GM12878 (cell line): ENCODE measurements around the gene TBXAS1. TPM values are rescaled to one million over a fixed set of nuclear protein-coding genes. Genes with fewer than 3 reads are reported as not detected.

Experiments used
- ATAC-seq: fragments of 200-7000 bp; cut with Tn5 transposase; 3 replicates; pipeline ENCODE4 v1.9.1; 2020; ENCODE audit warnings: mild to moderate bottlenecking, moderate library complexity
- BruUV-seq: library from RNA; stranded (reverse); fragments of 400-500 nt; replicated peaks from 2 replicates; lab custom pipeline; 2021; lab: Mats Ljungman, UMichigan
- CTCF ChIA-PET: fragments of 300-600 bp; sonication (Branson Sonifier 250); formaldehyde crosslinking; extraction: SDS; loops from one replicate; lab custom pipeline; 2021; ENCODE audit warnings: inconsistent platforms; lab: Yijun Ruan, JAX
- POLR2A ChIA-PET: fragments of 350-600 bp; formaldehyde crosslinking; extraction: SDS; loops from one replicate; lab custom pipeline; 2021; ENCODE audit warnings: inconsistent platforms; lab: Charles Lee
- RAD21 ChIA-PET: fragments of 300-600 bp; sonication (Branson Sonifier 250); formaldehyde crosslinking; loops from one replicate; lab custom pipeline; 2023; ENCODE audit warnings: antibody characterized with exemption; ENCODE audit not compliant: unreplicated experiment; lab: Charles Lee
- SMC1A ChIA-PET: fragments of 300-600 bp; sonication (Branson Sonifier 250); formaldehyde crosslinking; loops from one replicate; lab custom pipeline; 2023; ENCODE audit not compliant: unreplicated experiment, uncharacterized antibody; lab: Charles Lee
- DNase-seq: peaks from one replicate; pipeline ENCODE4 v3.0.0-alpha.2; 2011; ENCODE audit warnings: low read depth, low spot score
- FAIRE-seq: peaks from 3 replicates; lab custom pipeline; 2011; peaks lifted over from hg19 to GRCh38; lab: Jason Lieb, UNC
- H2AFZ ChIP-seq: 2 replicates; pipeline ENCODE4 v1.6.0; 2011; ENCODE audit warnings: low read depth, low read length, control low read depth; ENCODE audit not compliant: control insufficient read depth
- H3K27ac ChIP-seq: 2 replicates; pipeline ENCODE4 v1.5.1; 2011; ENCODE audit warnings: control low read depth; ENCODE audit not compliant: control insufficient read depth, insufficient read depth
- H3K27me3 ChIP-seq, 2 experiments: replicated peaks in 1 of 2; 2 replicates each; pipeline versions ENCODE4 v1.6.0 to v1.6.1; 2011; ENCODE audit warnings: low read length in 1 of 2; ENCODE audit not compliant: control insufficient read depth in 2 of 2, insufficient read depth in 2 of 2
- H3K36me3 ChIP-seq, 2 experiments: 2 replicates each; pipeline ENCODE4 v1.5.1; 2011; ENCODE audit warnings: low read length in 1 of 2; ENCODE audit not compliant: control insufficient read depth in 2 of 2, insufficient read depth in 2 of 2
- H3K4me1 ChIP-seq: 2 replicates; pipeline ENCODE4 v1.6.1; 2011; ENCODE audit warnings: mild to moderate bottlenecking, low read length, moderate library complexity, mixed read lengths; ENCODE audit not compliant: control insufficient read depth, insufficient read depth
- H3K4me2 ChIP-seq: 2 replicates; pipeline ENCODE4 v1.6.0; 2011; ENCODE audit warnings: control low read depth; ENCODE audit not compliant: control insufficient read depth, insufficient read depth
- H3K4me3 ChIP-seq: fragments of 200-600 bp; sonication (generic); 2 replicates; pipeline ENCODE4 v1.5.1; 2016
- H3K79me2 ChIP-seq: 2 replicates; pipeline ENCODE4 v1.6.0; 2011; ENCODE audit warnings: low read length; ENCODE audit not compliant: control insufficient read depth, insufficient read depth
- H3K9ac ChIP-seq: 2 replicates; pipeline ENCODE4 v1.8.0; 2011; ENCODE audit warnings: low read length, control low read depth, mixed read lengths; ENCODE audit not compliant: control insufficient read depth, insufficient read depth
- H3K9me3 ChIP-seq: replicated peaks from 3 replicates; pipeline ENCODE4 v1.5.1; 2011; ENCODE audit warnings: mild to moderate bottlenecking, low read length; ENCODE audit not compliant: control insufficient read depth, insufficient read depth
- H4K20me1 ChIP-seq: 2 replicates; pipeline ENCODE4 v1.6.0; 2011; ENCODE audit not compliant: control insufficient read depth, insufficient read depth
- ESRRA ChIP-seq: IDR thresholded peaks from 2 replicates; pipeline ENCODE4 v1.6.1; 2012; ENCODE audit warnings: mild to moderate bottlenecking, low read length, improper control_type of control experiment
- HDAC2 ChIP-seq: fragments of 200-600 bp; sonication (generic); IDR thresholded peaks from 2 replicates; pipeline ENCODE4 v1.6.1; 2017
- HDGF ChIP-seq: fragments of 450-650 bp; IDR thresholded peaks from 2 replicates; pipeline ENCODE4 v1.6.1; 2016; ENCODE audit warnings: antibody characterized with exemption
- MEF2B ChIP-seq: fragments of 450-650 bp; IDR thresholded peaks from 2 replicates; pipeline ENCODE4 v1.6.1; 2018; ENCODE audit warnings: mild to moderate bottlenecking, moderate library complexity; ENCODE audit not compliant: partially characterized antibody, poor library complexity, severe bottlenecking
- NFYA ChIP-seq: IDR thresholded peaks from 2 replicates; pipeline ENCODE4 v1.6.1; 2011; ENCODE audit warnings: low read depth, mild to moderate bottlenecking, low read length, improper control_type of control experiment, borderline replicate concordance
- YY1 ChIP-seq: IDR thresholded peaks from 2 replicates; pipeline ENCODE4 v1.6.1; 2011; ENCODE audit warnings: low read depth, mild to moderate bottlenecking, low read length
- ZNF592 ChIP-seq: fragments of 450-650 bp; IDR thresholded peaks from 2 replicates; pipeline ENCODE4 v1.6.1; 2017; ENCODE audit warnings: mild to moderate bottlenecking, moderate library complexity
- WGBS: methylation state at CpG from one replicate; pipeline ENCODE4 v1.1.6; 2016; ENCODE audit warnings: low lambda C conversion rate; ENCODE audit not compliant: insufficient replicate concordance, insufficient coverage; ENCODE audit errors: missing lambda C conversion rate; 5-methylcytosine and 5-hydroxymethylcytosine counted together
- in situ Hi-C: fragments of 300-500 bp; cut with MboI; formaldehyde crosslinking; loops from 9 replicates; pipeline ENCODE4 v1.14.3; 2018; ENCODE audit warnings: mixed read lengths
- intact Hi-C: fragments of 100-400 bp; cut with micrococcal nuclease; formaldehyde crosslinking; loops from one replicate; pipeline ENCODE4 v1.14.2; 2022; ENCODE audit not compliant: unreplicated experiment
- polyA plus RNA-seq, 11 experiments: library from polyadenylated mRNA; depleted of rRNA in 4 of 11; unstranded in 6 of 11; stranded (reverse) in 5 of 11; fragments of >200 nt; fragmentation: Nextera tagmentation in 4 of 11; fragmentation: Illumina TruSeq in 1 of 11; extraction: Ambion mirVana in 4 of 11; extraction: Trizol in 1 of 11; gene quantifications; 1 replicate in 1 of 11; 2 replicates in 10 of 11; pipeline versions ENCODE4 v1.2.1 to v1.2.3, GENCODE V29; 2011 to 2016; ENCODE audit warnings: inconsistent platforms in 2 of 11, missing spikeins in 2 of 11, low read depth in 1 of 11
- total RNA-seq, 4 experiments: library from RNA; depleted of rRNA in 3 of 4; stranded (reverse); fragments of >200 nt in 3 of 4; fragmentation: Illumina TruSeq in 1 of 4; extraction: Trizol in 1 of 4; gene quantifications; 2 replicates each; pipeline versions ENCODE4 v1.2.1 to v1.2.3, GENCODE V29; 2013 to 2021
- TF ChIP-seq, protein P1 (sequence below): fragments of 450-650 bp; IDR thresholded peaks from 2 replicates; pipeline ENCODE4 v1.6.1; 2017; ENCODE audit warnings: mild to moderate bottlenecking

Gene TBXAS1
- total and polyA plus RNA-seq, 10 of the 15 experiments (the other 5 are each of a cell fraction or from before 2014, with no cell fraction given): 1.5 to 32.7 (median 16.3) TPM

- no peaks in the 10 kb centered on the region for H3K36me3 ChIP-seq
- no peak overlapping the region for H3K9ac ChIP-seq
- RAD21 ChIA-PET: no interaction called here
- BruUV-seq: no TSS peak
- no peak overlapping the region for H2AFZ ChIP-seq
- intact Hi-C loops (no loop called here), in situ Hi-C loops (no loop called here)
- H3K4me3 ChIP-seq: no peak overlapping the region
- no peak overlapping the region for H3K4me2 ChIP-seq
- SMC1A ChIA-PET: interaction anchor here (1.2 kb wide), 1 partner anchor 88 kb away, joined by 4 read pairs; no protein-coding TSS in a partner anchor
- ATAC-seq (no peak), FAIRE-seq (no peak), DNase-seq (no peak)
- H4K20me1 ChIP-seq: no peaks in the 10 kb centered on the region
- CTCF ChIA-PET: interaction anchor here (1.0 to 2.7 kb wide), 2 partner anchors 10 to 15 kb away, joined by 4 to 9 read pairs; no protein-coding TSS in a partner anchor
- no peak overlapping the region for H3K27ac ChIP-seq
- no peaks in the 10 kb centered on the region for H3K79me2 ChIP-seq
- TF ChIP-seq, protein P1, sequence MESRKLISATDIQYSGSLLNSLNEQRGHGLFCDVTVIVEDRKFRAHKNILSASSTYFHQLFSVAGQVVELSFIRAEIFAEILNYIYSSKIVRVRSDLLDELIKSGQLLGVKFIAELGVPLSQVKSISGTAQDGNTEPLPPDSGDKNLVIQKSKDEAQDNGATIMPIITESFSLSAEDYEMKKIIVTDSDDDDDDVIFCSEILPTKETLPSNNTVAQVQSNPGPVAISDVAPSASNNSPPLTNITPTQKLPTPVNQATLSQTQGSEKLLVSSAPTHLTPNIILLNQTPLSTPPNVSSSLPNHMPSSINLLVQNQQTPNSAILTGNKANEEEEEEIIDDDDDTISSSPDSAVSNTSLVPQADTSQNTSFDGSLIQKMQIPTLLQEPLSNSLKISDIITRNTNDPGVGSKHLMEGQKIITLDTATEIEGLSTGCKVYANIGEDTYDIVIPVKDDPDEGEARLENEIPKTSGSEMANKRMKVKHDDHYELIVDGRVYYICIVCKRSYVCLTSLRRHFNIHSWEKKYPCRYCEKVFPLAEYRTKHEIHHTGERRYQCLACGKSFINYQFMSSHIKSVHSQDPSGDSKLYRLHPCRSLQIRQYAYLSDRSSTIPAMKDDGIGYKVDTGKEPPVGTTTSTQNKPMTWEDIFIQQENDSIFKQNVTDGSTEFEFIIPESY: no peak
- TF ChIP-seq ESRRA (no peak), NFYA (no peak), YY1 (no peak), MEF2B (no peak), ZNF592 (no peak), HDGF (no peak), HDAC2 (no peak)
- POLR2A ChIA-PET: interaction anchor here (0.9 kb wide), 1 partner anchor 12 kb away, joined by 3 read pairs; no protein-coding TSS in a partner anchor
- H3K27me3 ChIP-seq: no peaks in the 10 kb centered on the region
- no peaks in the 10 kb centered on the region for H3K4me1 ChIP-seq
- 93% methylated on average over 3 of the region's 3 CpGs for WGBS
- H3K9me3 ChIP-seq: no peaks in the 10 kb centered on the region
These were observed 54.8 kb downstream of the TBXAS1 start for GRCh38 chr7:139883814-139884213.
